ENCODE measurements around the gene MYOM3. TPM values are rescaled to one million over a fixed set of nuclear protein-coding genes. Genes with fewer than 3 reads are reported as not detected.

The MYOM3 gene
- total and polyA plus RNA-seq, 8 donors: 0.12 to 1.8 (median 0.18) TPM; not detected in 1

DNA sequence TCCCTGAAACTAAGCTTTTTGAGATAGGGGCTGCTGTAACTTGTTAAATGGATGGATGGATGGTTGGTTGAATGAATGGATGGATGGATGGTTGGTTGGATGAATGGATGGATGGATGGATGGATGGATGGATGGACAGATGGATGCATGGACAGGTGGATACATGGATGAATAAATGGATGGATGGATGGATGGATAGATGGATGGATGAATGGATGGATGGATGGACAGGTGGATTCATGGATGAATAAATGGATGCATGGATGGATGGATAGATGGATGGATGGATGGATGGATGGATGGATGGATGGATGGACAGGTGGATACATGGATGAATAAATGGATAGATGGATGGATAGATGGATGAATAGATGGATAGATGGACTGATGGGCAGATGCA is 26.9 kb downstream of the MYOM3 start:
- TF ChIP-seq POLR2A (IDR thresholded peaks at IDR 0.05) (no peak), POLR2AphosphoS5 (IDR thresholded peaks at IDR 0.05) (no peak), EP300 (IDR thresholded peaks at IDR 0.05) (no peak)
- TF ChIP-seq, protein P1, sequence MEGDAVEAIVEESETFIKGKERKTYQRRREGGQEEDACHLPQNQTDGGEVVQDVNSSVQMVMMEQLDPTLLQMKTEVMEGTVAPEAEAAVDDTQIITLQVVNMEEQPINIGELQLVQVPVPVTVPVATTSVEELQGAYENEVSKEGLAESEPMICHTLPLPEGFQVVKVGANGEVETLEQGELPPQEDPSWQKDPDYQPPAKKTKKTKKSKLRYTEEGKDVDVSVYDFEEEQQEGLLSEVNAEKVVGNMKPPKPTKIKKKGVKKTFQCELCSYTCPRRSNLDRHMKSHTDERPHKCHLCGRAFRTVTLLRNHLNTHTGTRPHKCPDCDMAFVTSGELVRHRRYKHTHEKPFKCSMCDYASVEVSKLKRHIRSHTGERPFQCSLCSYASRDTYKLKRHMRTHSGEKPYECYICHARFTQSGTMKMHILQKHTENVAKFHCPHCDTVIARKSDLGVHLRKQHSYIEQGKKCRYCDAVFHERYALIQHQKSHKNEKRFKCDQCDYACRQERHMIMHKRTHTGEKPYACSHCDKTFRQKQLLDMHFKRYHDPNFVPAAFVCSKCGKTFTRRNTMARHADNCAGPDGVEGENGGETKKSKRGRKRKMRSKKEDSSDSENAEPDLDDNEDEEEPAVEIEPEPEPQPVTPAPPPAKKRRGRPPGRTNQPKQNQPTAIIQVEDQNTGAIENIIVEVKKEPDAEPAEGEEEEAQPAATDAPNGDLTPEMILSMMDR (IDR thresholded peaks at IDR 0.05): no peak
- Histone ChIP-seq H3K4me3 (no peak overlapping the region), H3K27me3 (no peaks in the 10 kb centered on the region), H3K4me1 (no peaks in the 10 kb centered on the region), H3K9me3 (no peaks in the 10 kb centered on the region), H3K27ac (no peak overlapping the region), H3K36me3 (no peaks in the 10 kb centered on the region)
- no peak for DNase-seq
- intact Hi-C loops (cut with DNase I; ENCODE audit: low total_unique reads): no loop called here

DNA sequence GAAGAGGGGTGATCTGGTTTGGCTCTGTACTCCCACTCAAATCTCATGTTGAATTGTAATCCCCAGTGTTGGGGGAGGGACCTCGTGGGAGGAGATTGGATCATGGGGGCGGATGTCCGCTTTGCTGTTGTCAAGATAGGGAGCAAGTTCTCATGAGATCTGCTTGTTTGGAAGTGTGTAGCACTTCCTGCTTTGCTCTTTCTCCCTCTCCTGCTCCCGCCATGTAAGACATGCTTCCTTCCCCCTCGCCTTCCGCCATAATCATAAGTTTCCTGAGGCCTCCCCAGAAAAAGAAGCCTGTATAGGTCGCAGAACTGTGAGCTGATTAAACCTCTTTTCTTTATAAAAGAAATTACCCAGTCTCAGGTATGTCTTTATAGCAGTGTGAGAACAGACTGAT is 27.9 kb downstream of the MYOM3 start:
- no peaks in the 10 kb centered on the region for H3K27me3 ChIP-seq
- no peak overlapping the region for H3K4me3 ChIP-seq
- 75 to 86% (median 81%) methylated on average over 7 of the region's 7 CpGs for WGBS, 5 donors
- no peaks in the 10 kb centered on the region for H3K9me3 ChIP-seq
- no peak for DNase-seq
- TF ChIP-seq, protein P1 (IDR thresholded peaks at IDR 0.05): no peak
- TF ChIP-seq POLR2AphosphoS5 (IDR thresholded peaks at IDR 0.05): no peak
- no peak for TF ChIP-seq EP300 (IDR thresholded peaks at IDR 0.05)
- TF ChIP-seq POLR2A (IDR thresholded peaks at IDR 0.05): no peak
- no peak overlapping the region for H3K27ac ChIP-seq
- H3K4me1 ChIP-seq: no peaks in the 10 kb centered on the region
- no peaks in the 10 kb centered on the region for H3K36me3 ChIP-seq
- intact Hi-C loops (cut with DNase I; ENCODE audit: low total_unique reads): no loop called here

DNA sequence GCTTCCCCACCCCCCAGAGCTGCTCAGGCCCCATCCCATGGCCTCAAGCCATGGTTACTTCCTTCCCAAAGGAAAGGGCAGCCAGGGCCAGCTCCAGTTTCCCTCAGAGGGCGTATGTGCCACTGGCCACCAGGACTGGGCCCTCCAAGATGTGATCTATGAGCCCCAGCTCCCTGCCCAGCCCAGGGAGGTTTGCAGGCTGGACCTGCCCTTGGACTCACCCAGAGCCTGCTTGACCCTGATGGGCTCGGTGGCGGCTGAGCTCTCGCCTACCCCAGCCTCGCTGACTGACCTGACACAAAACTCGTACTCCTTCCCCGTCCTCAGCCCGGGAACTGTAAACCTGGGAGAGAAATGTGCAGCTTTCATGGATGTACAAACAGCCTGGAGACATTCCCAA is 29.6 kb downstream of the MYOM3 start:
- Histone ChIP-seq H3K4me3 (no peak overlapping the region), H3K4me1 (no peaks in the 10 kb centered on the region), H3K27ac (no peak overlapping the region), H3K27me3 (no peaks in the 10 kb centered on the region), H3K36me3 (no peaks in the 10 kb centered on the region), H3K9me3 (no peaks in the 10 kb centered on the region)
- no peak for TF ChIP-seq POLR2AphosphoS5 (IDR thresholded peaks at IDR 0.05)
- TF ChIP-seq, protein P1 (IDR thresholded peaks at IDR 0.05): no peak
- TF ChIP-seq POLR2A (IDR thresholded peaks at IDR 0.05): no peak
- intact Hi-C loops (cut with DNase I; ENCODE audit: low total_unique reads): no loop called here
- no peak for DNase-seq
- 79 to 92% (median 91%) methylated on average over 5 to 8 of the region's 8 CpGs for WGBS, 5 donors

DNA sequence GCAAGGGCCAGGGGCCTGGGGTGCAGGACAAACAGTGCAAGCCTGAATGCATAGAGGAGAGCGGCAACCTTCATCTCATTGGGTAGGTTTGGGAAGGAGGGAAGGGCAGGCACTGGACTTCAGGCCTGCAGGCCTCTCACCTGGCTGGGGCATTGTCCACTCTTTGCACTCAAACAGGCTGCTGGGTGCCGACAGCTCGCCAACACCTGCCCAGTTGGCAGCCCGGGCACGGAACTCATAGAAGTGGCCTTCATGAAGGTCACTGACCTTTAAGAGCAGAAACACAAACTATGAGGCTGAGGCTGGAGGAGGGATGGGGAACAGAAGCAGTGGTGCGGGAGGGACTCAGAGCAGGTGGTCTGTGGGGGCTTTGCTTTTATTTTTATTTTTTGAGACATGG is 30.7 kb downstream of the MYOM3 start:
- 66 to 94% (median 81%) methylated on average over 5 to 6 of the region's 6 CpGs for WGBS, 5 donors

More for the DNA sequence above, 30.7 kb downstream of the MYOM3 start:
- Histone ChIP-seq H3K4me3 (no peak overlapping the region), H3K27me3 (no peaks in the 10 kb centered on the region), H3K9me3 (no peaks in the 10 kb centered on the region), H3K36me3 (no peaks in the 10 kb centered on the region), H3K27ac (no peak overlapping the region), H3K4me1 (no peaks in the 10 kb centered on the region)
- DNase-seq: no peak
- TF ChIP-seq EP300 (IDR thresholded peaks at IDR 0.05) (no peak), POLR2A (IDR thresholded peaks at IDR 0.05) (no peak)
- TF ChIP-seq, protein P1 (IDR thresholded peaks at IDR 0.05): no peak
- intact Hi-C loops (cut with DNase I; ENCODE audit: low total_unique reads): no loop called here

Measured in stomach (tissue), 9 donors.